Measurements from ENCODE around the gene TAF1B.

Gene TAF1B

GRCh38 chr2:9975805-9976447, 132.7 kb downstream of the TAF1B start:
- TF ChIP-seq CTCF (IDR thresholded peaks at IDR 0.05): no peak

DNA sequence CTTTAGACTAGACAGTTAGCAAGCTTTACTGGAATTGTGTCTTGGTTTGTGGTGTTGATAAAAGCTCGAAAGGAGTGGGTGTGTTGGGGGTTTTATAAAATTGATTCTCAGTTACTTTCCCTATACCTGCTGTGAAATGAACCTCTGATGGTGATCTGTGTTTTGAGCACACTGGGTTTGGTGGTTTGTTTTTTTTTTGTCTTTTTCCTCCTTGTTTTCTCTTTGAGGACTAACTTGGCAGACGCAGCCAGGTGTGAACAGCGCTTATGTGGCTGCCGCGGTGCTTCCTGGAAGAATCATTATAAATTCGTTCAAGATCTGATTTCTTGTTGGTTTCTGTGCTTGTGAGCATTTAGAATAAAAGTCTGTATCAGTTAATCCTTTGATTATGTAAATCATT, 136.7 kb downstream of the TAF1B start:
- no peak for TF ChIP-seq CTCF (IDR thresholded peaks at IDR 0.05)

GRCh38 chr2:9980520-9980919, 137.2 kb downstream of the TAF1B start:
- no peak for TF ChIP-seq CTCF (IDR thresholded peaks at IDR 0.05)

- TF ChIP-seq CTCF (IDR thresholded peaks at IDR 0.05): no peak
These were observed 138.4 kb downstream of the TAF1B start for GRCh38 chr2:9981655-9982054.

GRCh38 chr2:9982248-9982647, 139.0 kb downstream of the TAF1B start:
- no peak for TF ChIP-seq CTCF (IDR thresholded peaks at IDR 0.05)

- TF ChIP-seq CTCF (IDR thresholded peaks at IDR 0.05): no peak
These were observed 139.6 kb downstream of the TAF1B start for GRCh38 chr2:9982891-9983290.

GRCh38 chr2:9983401-9984216, 140.3 kb downstream of the TAF1B start:
- no peak for TF ChIP-seq CTCF (IDR thresholded peaks at IDR 0.05)
